Suprapubic skin (tissue), 4 donors: ENCODE data around the gene LPCAT4. TPM values are rescaled to one million over a fixed set of nuclear protein-coding genes. Genes with fewer than 3 reads are reported as not detected.

Source experiments
- DNase-seq, 2 donors: peaks; one replicate each; pipeline ENCODE4 v3.0.0-alpha.2; 2019; ENCODE audit warnings: low spot score in 2 of 2
- H3K27ac ChIP-seq: fragments of 200-600 bp; sonication (generic); one replicate; pipeline ENCODE4 v1.5.1; 2019
- H3K27me3 ChIP-seq: fragments of 200-600 bp; sonication (generic); one replicate; pipeline ENCODE4 v1.5.1; 2019
- H3K36me3 ChIP-seq: fragments of 200-600 bp; sonication (generic); one replicate; pipeline ENCODE4 v1.5.1; 2019
- H3K4me1 ChIP-seq: fragments of 200-600 bp; sonication (generic); one replicate; pipeline ENCODE4 v1.5.1; 2019
- H3K4me3 ChIP-seq: fragments of 200-600 bp; sonication (generic); one replicate; pipeline ENCODE4 v1.5.1; 2019; ENCODE audit warnings: mild to moderate bottlenecking
- H3K9me3 ChIP-seq: fragments of 200-600 bp; sonication (generic); one replicate; pipeline ENCODE4 v1.5.1; 2019
- EP300 ChIP-seq: sonication (generic); formaldehyde crosslinking; IDR thresholded peaks from one replicate; pipeline ENCODE4 v1.6.1; 2017; ENCODE audit warnings: antibody characterized with exemption
- POLR2A ChIP-seq, 2 donors: fragments of 450-650 bp; IDR thresholded peaks; one replicate each; pipeline ENCODE4 v1.6.1; 2017; ENCODE audit warnings: antibody characterized with exemption in 2 of 2, mild to moderate bottlenecking in 2 of 2, moderate library complexity in 2 of 2
- POLR2AphosphoS5 ChIP-seq, 3 donors: sonication (generic); formaldehyde crosslinking; IDR thresholded peaks; one replicate each; pipeline ENCODE4 v1.6.1; 2017; ENCODE audit warnings: antibody characterized with exemption in 3 of 3
- WGBS: methylation state at CpG from one replicate; pipeline ENCODE4 v1.1.5; 2018; 5-methylcytosine and 5-hydroxymethylcytosine counted together
- total RNA-seq, 4 donors: library from RNA; depleted of rRNA; stranded (reverse); fragments of >200 nt; gene quantifications; one replicate each; pipeline ENCODE4 v1.1.0, GENCODE V29; 2016
- TF ChIP-seq, protein P1 (sequence below), 2 donors: fragments of 200-600 bp in 1 of 2; fragments of 450-650 bp in 1 of 2; sonication (generic) in 1 of 2; IDR thresholded peaks; one replicate each; pipeline ENCODE4 v1.5.1; 2016 to 2019; ENCODE audit warnings: antibody characterized with exemption in 2 of 2, mild to moderate bottlenecking in 1 of 2, moderate library complexity in 1 of 2

LPCAT4 gene
- total RNA-seq, 4 donors from 2014 or later = 23.6 to 105 (median 35.9) TPM

DNA sequence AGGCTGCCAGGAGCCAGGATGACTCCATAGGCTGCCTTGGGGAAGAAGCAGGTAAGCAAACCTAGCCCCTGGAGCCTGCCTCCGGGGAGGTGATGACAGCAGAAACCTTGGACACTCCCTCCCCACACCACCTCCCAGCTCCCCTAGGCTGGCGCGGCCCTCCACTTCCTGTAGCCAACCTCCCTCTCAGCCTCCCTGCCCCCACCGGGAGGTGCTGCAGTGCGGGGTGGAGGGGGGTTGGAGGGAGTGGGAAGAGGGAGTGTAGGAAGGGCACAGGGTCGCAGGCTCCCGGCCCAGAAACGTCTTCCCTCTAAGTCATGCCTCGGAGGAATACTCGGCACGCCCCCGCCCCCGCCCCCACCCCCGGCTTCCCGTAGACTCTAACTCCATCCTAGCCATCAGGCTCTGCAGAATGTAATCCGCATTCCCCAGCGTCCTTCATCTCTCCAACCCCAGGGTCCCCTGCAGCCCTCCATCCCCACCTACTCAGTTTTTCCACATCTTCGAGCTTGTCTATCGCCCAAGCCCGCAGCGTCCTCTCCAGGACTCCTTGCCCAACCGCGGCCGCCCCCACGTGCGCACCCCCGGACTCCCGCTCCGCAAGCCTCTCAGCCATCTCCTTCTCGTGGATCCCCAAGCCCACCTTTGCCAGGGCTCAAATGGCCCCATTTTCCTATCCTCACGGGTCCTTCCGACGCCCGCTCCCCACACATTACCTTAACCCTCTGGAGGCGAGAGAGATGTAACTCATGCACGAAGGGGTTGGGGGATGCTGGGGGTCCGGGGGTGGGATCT is 528 bp downstream of the LPCAT4 start:
- H3K27ac ChIP-seq = peak overlapping the region; percentile 96
- TF ChIP-seq EP300 (no peak), POLR2AphosphoS5 (IDR thresholded peaks at IDR 0.05) (no peak), POLR2A (IDR thresholded peaks at IDR 0.05) (no peak)
- TF ChIP-seq, protein P1, sequence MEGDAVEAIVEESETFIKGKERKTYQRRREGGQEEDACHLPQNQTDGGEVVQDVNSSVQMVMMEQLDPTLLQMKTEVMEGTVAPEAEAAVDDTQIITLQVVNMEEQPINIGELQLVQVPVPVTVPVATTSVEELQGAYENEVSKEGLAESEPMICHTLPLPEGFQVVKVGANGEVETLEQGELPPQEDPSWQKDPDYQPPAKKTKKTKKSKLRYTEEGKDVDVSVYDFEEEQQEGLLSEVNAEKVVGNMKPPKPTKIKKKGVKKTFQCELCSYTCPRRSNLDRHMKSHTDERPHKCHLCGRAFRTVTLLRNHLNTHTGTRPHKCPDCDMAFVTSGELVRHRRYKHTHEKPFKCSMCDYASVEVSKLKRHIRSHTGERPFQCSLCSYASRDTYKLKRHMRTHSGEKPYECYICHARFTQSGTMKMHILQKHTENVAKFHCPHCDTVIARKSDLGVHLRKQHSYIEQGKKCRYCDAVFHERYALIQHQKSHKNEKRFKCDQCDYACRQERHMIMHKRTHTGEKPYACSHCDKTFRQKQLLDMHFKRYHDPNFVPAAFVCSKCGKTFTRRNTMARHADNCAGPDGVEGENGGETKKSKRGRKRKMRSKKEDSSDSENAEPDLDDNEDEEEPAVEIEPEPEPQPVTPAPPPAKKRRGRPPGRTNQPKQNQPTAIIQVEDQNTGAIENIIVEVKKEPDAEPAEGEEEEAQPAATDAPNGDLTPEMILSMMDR (IDR thresholded peaks at IDR 0.05) = no peak
- peak overlapping the region; percentile 91 for H3K4me3 ChIP-seq
- H3K9me3 ChIP-seq = no peaks in the 10 kb centered on the region
- no peaks in the 10 kb centered on the region for H3K27me3 ChIP-seq
- H3K36me3 ChIP-seq = peaks cover 4% of the 10 kb centered on the region
- no peak for DNase-seq
- WGBS = under 1% methylated on average over 35 of the region's 37 CpGs
- peaks cover 22% of the 10 kb centered on the region for H3K4me1 ChIP-seq

DNA sequence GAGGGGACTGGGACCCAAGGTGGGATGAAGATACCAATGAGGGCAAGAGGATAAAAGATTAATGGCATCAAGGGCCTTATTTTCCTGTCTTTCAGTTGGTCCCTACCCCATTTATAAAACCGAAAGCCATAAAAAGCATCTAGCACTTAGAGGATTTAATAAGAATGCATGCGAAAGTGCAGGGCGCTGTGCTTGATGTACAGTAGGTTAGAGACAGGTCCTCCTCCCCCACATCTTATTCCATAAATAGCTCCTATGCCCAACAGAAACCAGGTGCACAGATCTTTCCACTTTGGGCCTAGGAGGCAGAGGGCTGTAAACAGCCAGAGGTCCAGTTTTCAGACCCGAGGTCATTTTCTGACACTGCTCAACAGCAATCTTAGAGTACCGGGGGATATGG is 1.2 kb downstream of the LPCAT4 start:
- no peak for DNase-seq
- no peak overlapping the region for H3K27ac ChIP-seq
- peaks cover 10% of the 10 kb centered on the region for H3K36me3 ChIP-seq
- H3K9me3 ChIP-seq = no peaks in the 10 kb centered on the region
- peaks cover 22% of the 10 kb centered on the region for H3K4me1 ChIP-seq
- peak overlapping the region; percentile 91 for H3K4me3 ChIP-seq
- TF ChIP-seq, protein P1 (IDR thresholded peaks at IDR 0.05) = no peak
- TF ChIP-seq POLR2A (IDR thresholded peaks at IDR 0.05) = no peak
- 49% methylated on average over 5 of the region's 5 CpGs for whole genome bisulfite sequencing
- H3K27me3 ChIP-seq = no peaks in the 10 kb centered on the region

DNA sequence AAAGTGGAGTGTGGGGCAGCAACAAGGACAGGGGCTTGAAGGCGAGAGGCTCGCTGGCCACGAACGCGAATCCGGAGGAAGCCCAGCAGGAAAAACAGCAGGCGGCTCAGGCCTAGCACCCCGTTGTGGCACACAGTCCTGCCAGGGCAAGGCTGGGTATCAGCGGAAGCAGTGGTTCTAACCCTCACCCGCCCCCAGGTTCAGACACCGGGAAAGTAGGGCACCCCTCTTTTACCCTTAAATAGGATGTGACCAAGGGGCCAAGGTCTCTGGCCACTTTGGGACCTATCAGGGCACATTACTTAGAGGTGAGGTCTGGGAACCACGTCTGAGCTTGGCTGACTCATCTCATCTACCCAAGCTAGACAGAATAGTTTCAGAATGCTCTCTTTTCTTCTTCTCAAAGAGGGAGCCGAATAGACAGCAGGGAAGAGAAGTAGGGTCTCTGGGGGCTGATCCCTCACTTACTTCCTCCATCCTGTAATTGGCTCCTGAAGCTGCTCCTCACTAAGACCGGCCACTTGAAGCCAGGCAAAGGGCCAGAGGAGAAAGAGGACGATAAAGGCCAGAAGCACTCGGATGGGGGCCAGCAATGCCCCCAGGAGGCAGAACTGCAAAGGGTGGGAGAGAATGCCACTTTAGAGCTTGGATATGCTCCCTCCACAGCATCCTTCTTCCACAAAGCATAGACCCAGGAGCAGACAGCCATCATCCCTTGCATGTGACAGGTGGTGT is 1.7 kb downstream of the LPCAT4 start:
- WGBS = 83% methylated on average over 16 of the region's 16 CpGs
- Histone ChIP-seq H3K4me1 (peaks cover 24% of the 10 kb centered on the region), H3K4me3 (no peak overlapping the region), H3K9me3 (no peaks in the 10 kb centered on the region), H3K27me3 (no peaks in the 10 kb centered on the region), H3K36me3 (peaks cover 10% of the 10 kb centered on the region), H3K27ac (no peak overlapping the region)
- DNase-seq = no peak
- TF ChIP-seq POLR2AphosphoS5 (IDR thresholded peaks at IDR 0.05) = no peak
- TF ChIP-seq, protein P1 (IDR thresholded peaks at IDR 0.05) = no peak
- no peak for TF ChIP-seq EP300
- TF ChIP-seq POLR2A (IDR thresholded peaks at IDR 0.05) = no peak

DNA sequence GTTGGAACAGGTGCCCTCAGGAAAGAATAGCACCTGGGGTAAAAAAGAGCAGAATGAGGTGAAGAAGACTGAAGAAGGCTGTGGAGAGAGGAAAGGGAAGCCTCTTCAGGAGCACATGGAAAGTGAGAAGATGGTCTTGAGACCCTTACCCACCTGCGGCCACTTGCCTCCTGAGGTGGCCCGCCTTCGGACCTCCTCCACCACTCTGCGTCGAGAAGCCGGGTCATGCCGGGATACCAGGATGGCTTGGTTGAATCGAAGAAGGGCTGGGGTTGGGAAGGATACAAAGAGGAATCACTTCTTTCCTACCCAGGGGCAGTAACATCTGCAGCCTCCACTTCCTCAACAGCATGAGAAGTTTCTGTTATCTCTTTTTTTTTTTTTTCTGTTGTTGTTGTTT is 3.0 kb downstream of the LPCAT4 start:
- 94% methylated on average over 8 of the region's 8 CpGs for WGBS
- DNase-seq = no peak
- Histone ChIP-seq H3K4me1 (peaks cover 32% of the 10 kb centered on the region), H3K9me3 (no peaks in the 10 kb centered on the region), H3K36me3 (peaks cover 22% of the 10 kb centered on the region), H3K4me3 (no peak overlapping the region), H3K27ac (no peak overlapping the region), H3K27me3 (no peaks in the 10 kb centered on the region)
- TF ChIP-seq POLR2A (IDR thresholded peaks at IDR 0.05) (no peak), EP300 (no peak), POLR2AphosphoS5 (IDR thresholded peaks at IDR 0.05) (no peak)
- TF ChIP-seq, protein P1 (IDR thresholded peaks at IDR 0.05) = no peak

DNA sequence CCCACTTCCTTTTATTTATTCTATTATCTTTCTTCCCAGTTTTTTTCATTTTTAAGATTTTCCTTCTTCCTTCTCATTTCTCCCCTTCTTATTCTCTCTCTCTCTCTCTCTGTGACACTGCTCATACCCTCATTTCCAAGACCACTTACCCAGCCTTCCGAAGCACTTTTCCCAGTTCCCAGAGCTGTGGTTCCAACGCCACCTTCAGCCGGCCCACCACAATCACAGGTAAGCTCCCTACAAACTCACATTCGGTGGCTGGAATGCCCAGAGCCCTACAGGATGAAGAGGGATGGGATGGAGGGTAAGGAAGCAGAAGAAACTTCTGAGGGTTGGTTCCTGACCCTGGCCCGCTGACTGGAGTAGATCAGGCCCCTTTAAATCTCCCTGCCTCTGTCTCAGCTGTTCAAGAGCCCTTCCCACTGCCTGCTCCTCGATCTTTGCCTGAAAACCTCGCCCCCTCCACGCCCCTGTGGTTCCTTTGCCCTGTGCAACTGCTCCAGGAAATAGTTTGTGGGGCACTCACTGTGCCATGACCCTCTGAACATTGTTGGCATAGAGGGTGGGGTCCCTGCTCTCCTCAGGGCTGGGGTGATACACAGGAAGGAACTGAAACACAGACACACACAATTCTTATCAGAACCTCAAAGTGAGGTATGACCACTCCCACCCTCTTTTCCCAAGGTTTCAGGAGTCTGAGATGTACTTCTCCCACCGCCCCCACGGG is 4.8 kb downstream of the LPCAT4 start:
- no peak for DNase-seq
- TF ChIP-seq EP300 (no peak), POLR2A (IDR thresholded peaks at IDR 0.05) (no peak), POLR2AphosphoS5 (IDR thresholded peaks at IDR 0.05) (no peak)
- TF ChIP-seq, protein P1 (IDR thresholded peaks at IDR 0.05) = no peak
- WGBS = 78% methylated on average over 10 of the region's 10 CpGs
- peaks cover 24% of the 10 kb centered on the region for H3K4me1 ChIP-seq
- H3K9me3 ChIP-seq = no peaks in the 10 kb centered on the region
- H3K4me3 ChIP-seq = no peak overlapping the region
- no peak overlapping the region for H3K27ac ChIP-seq
- H3K27me3 ChIP-seq = no peaks in the 10 kb centered on the region
- peaks cover 32% of the 10 kb centered on the region for H3K36me3 ChIP-seq
